Liver (tissue), 9 donors: ENCODE results near the gene SPON2. TPM values are rescaled to one million over a fixed set of nuclear protein-coding genes. Genes with fewer than 3 reads are reported as not detected.

Experiments
- DNase-seq: peaks from one replicate; pipeline ENCODE4 v3.0.0-alpha.2; 2017; ENCODE audit warnings: low spot score
- H3K27ac ChIP-seq, 2 donors: one replicate each; pipeline ENCODE4 v1.7.0; 2013; ENCODE audit warnings: inconsistent platforms in 2 of 2, low read length in 2 of 2, control low read depth in 1 of 2, low read depth in 1 of 2, mild to moderate bottlenecking in 1 of 2
- H3K27me3 ChIP-seq, 4 donors: one replicate each; pipeline versions ENCODE4 v1.6.1 to v1.7.0; 2013; ENCODE audit warnings: low read length in 3 of 4, inconsistent platforms in 1 of 4, mild to moderate bottlenecking in 1 of 4, moderate library complexity in 1 of 4; ENCODE audit not compliant: control insufficient read depth in 4 of 4, insufficient read depth in 4 of 4
- H3K36me3 ChIP-seq, 4 donors: one replicate each; pipeline versions ENCODE4 v1.6.1 to v1.7.0; 2013; ENCODE audit warnings: low read length in 3 of 4, mild to moderate bottlenecking in 3 of 4, low read depth in 1 of 4, moderate library complexity in 1 of 4; ENCODE audit not compliant: control insufficient read depth in 4 of 4, insufficient read depth in 3 of 4
- H3K4me1 ChIP-seq, 4 donors: one replicate each; pipeline versions ENCODE4 v1.6.1 to v1.7.0; 2013; ENCODE audit warnings: low read length in 3 of 4, mild to moderate bottlenecking in 3 of 4, moderate library complexity in 1 of 4; ENCODE audit not compliant: control insufficient read depth in 4 of 4, insufficient read depth in 4 of 4
- H3K4me3 ChIP-seq, 3 donors: one replicate each; pipeline versions ENCODE4 v1.6.1 to v1.7.0; 2013; ENCODE audit warnings: low read length in 3 of 3, control low read depth in 1 of 3, low read depth in 1 of 3, mild to moderate bottlenecking in 1 of 3
- H3K9ac ChIP-seq, 2 donors: one replicate each; pipeline ENCODE4 v1.7.0; 2013; ENCODE audit warnings: low read length in 2 of 2, mild to moderate bottlenecking in 2 of 2, moderate library complexity in 2 of 2, control low read depth in 1 of 2, low read depth in 1 of 2
- H3K9me3 ChIP-seq, 4 donors: one replicate each; pipeline versions ENCODE4 v1.6.1 to v1.7.0; 2013; ENCODE audit warnings: low read length in 3 of 4; ENCODE audit not compliant: control insufficient read depth in 4 of 4
- EGR1 ChIP-seq, 2 donors: IDR thresholded peaks; 2 replicates each; pipeline ENCODE4 v1.6.1; 2016 to 2018; ENCODE audit warnings: antibody characterized with exemption in 2 of 2, low read depth in 2 of 2
- FOXA1 ChIP-seq: IDR thresholded peaks from 2 replicates; pipeline ENCODE4 v1.6.1; 2016; ENCODE audit warnings: antibody characterized with exemption
- FOXA2 ChIP-seq: IDR thresholded peaks from 2 replicates; pipeline ENCODE4 v1.6.1; 2016; ENCODE audit warnings: antibody characterized with exemption
- GABPA ChIP-seq, 2 donors: IDR thresholded peaks in 1 of 2; conservative IDR thresholded peaks in 1 of 2; 2 replicates each; pipeline ENCODE4 v1.6.1; 2016; ENCODE audit warnings: antibody characterized with exemption in 2 of 2, mild to moderate bottlenecking in 1 of 2, moderate library complexity in 1 of 2
- HNF4A ChIP-seq, 2 donors: conservative IDR thresholded peaks; 2 replicates each; pipeline ENCODE4 v1.6.1; 2016; ENCODE audit warnings: antibody characterized with exemption in 2 of 2, mild to moderate bottlenecking in 2 of 2
- HNF4G ChIP-seq: IDR thresholded peaks from 2 replicates; pipeline ENCODE4 v1.6.1; 2016; ENCODE audit warnings: antibody characterized with exemption
- JUND ChIP-seq, 2 donors: IDR thresholded peaks; 2 replicates each; pipeline ENCODE4 v1.6.1; 2016; ENCODE audit warnings: antibody characterized with exemption in 2 of 2
- NR2F2 ChIP-seq: IDR thresholded peaks from 2 replicates; pipeline ENCODE4 v1.6.1; 2016; ENCODE audit warnings: antibody characterized with exemption
- RAD21 ChIP-seq, 2 donors: IDR thresholded peaks; 2 replicates each; pipeline ENCODE4 v1.6.1; 2016; ENCODE audit warnings: antibody characterized with exemption in 2 of 2, mild to moderate bottlenecking in 2 of 2
- RXRA ChIP-seq, 2 donors: IDR thresholded peaks; 2 replicates each; pipeline ENCODE4 v1.6.1; 2017 to 2018; ENCODE audit warnings: antibody characterized with exemption in 2 of 2, mild to moderate bottlenecking in 1 of 2
- SP1 ChIP-seq: IDR thresholded peaks from 2 replicates; pipeline ENCODE4 v1.6.1; 2018; ENCODE audit warnings: antibody characterized with exemption, mild to moderate bottlenecking
- TAF1 ChIP-seq: conservative IDR thresholded peaks from 2 replicates; pipeline ENCODE4 v1.6.1; 2016; ENCODE audit warnings: antibody characterized with exemption, mild to moderate bottlenecking
- YY1 ChIP-seq: IDR thresholded peaks from 2 replicates; pipeline ENCODE4 v1.6.1; 2016; ENCODE audit warnings: antibody characterized with exemption, mild to moderate bottlenecking
- polyA plus RNA-seq, 2 donors: library from polyadenylated mRNA; stranded (reverse) in 1 of 2; unstranded in 1 of 2; fragments of 200-250 nt in 1 of 2; fragments of >200 nt in 1 of 2; fragmentation: Nextera tagmentation in 1 of 2; extraction: Ambion mirVana in 1 of 2; gene quantifications; one replicate each; pipeline versions ENCODE4 v1.2.1 to v1.2.3, GENCODE V29; 2013 to 2015
- total RNA-seq, 2 donors: library from RNA; depleted of rRNA; stranded (reverse); fragments of >200 nt; gene quantifications; one replicate each; pipeline ENCODE4 v1.2.3, GENCODE V29; 2014
- TF ChIP-seq, protein P1 (sequence below): IDR thresholded peaks from 2 replicates; pipeline ENCODE4 v1.6.1; 2016; ENCODE audit warnings: antibody characterized with exemption
- TF ChIP-seq, protein P2 (sequence below): IDR thresholded peaks from 2 replicates; pipeline ENCODE4 v1.6.1; 2016; ENCODE audit warnings: antibody characterized with exemption
- TF ChIP-seq, protein P3 (sequence below): IDR thresholded peaks from 2 replicates; pipeline ENCODE4 v1.6.1; 2016; ENCODE audit warnings: antibody characterized with exemption
- TF ChIP-seq, protein P4 (sequence below): IDR thresholded peaks from 2 replicates; pipeline ENCODE4 v1.6.1; 2016; ENCODE audit warnings: antibody characterized with exemption, mild to moderate bottlenecking
- TF ChIP-seq, protein P5 (sequence below): fragments of 150-350 bp; IDR thresholded peaks from 2 replicates; pipeline ENCODE4 v1.5.1; 2017; ENCODE audit warnings: improper control_type of control experiment, low read depth, low read length; ENCODE audit not compliant: missing input control
- donor health status: healthy.
- donor health status: healthy.
- donor health status: healthy.
- donor health status: healthy.
- donor health status: healthy.

SPON2 gene
- total and polyA plus RNA-seq, 4 donors, result 35.7 to 80.3 (median 72.3) TPM

DNA sequence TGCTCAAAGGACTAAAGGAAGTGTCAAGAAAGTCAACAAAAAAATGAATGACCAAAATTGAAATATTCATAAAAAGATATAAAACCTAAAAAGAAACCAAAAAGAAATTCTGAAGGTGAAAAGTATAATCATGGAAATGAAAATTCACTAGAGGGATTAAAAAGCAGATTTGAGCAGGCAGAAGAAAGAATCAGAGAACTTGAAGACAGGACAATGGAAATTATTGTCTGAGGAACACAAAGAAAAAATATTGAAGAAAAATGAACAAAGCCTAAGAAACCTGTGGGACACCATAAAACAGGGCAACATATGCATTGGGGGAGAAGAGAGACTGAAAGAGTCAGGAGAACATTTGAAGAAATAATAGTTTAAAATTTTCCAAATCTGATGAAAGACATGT is 9.9 kb upstream of the SPON2 start:
- H3K4me3 ChIP-seq, result no peak overlapping the region
- no peaks in the 10 kb centered on the region for H3K27me3 ChIP-seq
- no peak overlapping the region for H3K9ac ChIP-seq
- H3K36me3 ChIP-seq, result no peaks in the 10 kb centered on the region
- no peak overlapping the region for H3K27ac ChIP-seq
- TF ChIP-seq HNF4G, result no peak
- no peak for TF ChIP-seq NR2F2
- peaks cover 7 to 30% (median 14%) of the 10 kb centered on the region in 4 donors for H3K4me1 ChIP-seq
- no peak for DNase-seq
- peaks cover 0 to 2% (median 0%) of the 10 kb centered on the region in 4 donors for H3K9me3 ChIP-seq

DNA sequence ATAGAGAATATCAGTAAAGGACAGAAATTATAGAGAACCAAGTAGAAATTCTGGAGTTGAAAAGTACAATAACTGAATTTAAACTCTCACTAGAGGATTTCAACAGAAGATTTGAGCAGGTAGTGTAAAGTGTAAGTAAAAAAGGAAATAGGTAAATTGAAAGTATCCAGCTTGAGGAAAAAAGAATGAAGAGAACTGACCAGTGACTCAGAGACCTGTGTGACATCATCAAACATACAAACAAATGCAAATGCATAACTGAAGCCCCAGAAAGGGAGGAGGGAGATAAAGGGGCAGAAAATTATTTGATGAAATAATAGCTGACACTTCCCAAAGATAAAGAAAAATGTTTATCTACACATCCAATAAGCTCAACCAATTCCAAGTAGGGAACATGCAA is 8.3 kb upstream of the SPON2 start:
- Histone ChIP-seq H3K36me3 (no peaks in the 10 kb centered on the region), H3K27me3 (no peaks in the 10 kb centered on the region), H3K9ac (no peak overlapping the region), H3K4me1 (peaks cover 11 to 44% (median 21%) of the 10 kb centered on the region in 4 donors), H3K9me3 (peaks cover 0 to 2% (median 0%) of the 10 kb centered on the region in 4 donors), H3K4me3 (no peak overlapping the region), H3K27ac (no peak overlapping the region)
- TF ChIP-seq EGR1 (IDR thresholded peaks at IDR 0.05; ENCODE audit: low read depth in 2 of 2) (no peak), RAD21 (IDR thresholded peaks at IDR 0.05) (no peak), JUND (IDR thresholded peaks at IDR 0.05) (no peak), GABPA (IDR thresholded peaks at IDR 0.05 in 1 of 2, conservative IDR thresholded peaks at IDR 0.05 in 1 of 2) (no peak), YY1 (no peak), HNF4A (conservative IDR thresholded peaks at IDR 0.05) (no peak), FOXA2 (no peak), FOXA1 (no peak), HNF4G (no peak), NR2F2 (no peak), TAF1 (no peak), SP1 (no peak), RXRA (IDR thresholded peaks at IDR 0.05) (no peak)
- TF ChIP-seq, protein P1, sequence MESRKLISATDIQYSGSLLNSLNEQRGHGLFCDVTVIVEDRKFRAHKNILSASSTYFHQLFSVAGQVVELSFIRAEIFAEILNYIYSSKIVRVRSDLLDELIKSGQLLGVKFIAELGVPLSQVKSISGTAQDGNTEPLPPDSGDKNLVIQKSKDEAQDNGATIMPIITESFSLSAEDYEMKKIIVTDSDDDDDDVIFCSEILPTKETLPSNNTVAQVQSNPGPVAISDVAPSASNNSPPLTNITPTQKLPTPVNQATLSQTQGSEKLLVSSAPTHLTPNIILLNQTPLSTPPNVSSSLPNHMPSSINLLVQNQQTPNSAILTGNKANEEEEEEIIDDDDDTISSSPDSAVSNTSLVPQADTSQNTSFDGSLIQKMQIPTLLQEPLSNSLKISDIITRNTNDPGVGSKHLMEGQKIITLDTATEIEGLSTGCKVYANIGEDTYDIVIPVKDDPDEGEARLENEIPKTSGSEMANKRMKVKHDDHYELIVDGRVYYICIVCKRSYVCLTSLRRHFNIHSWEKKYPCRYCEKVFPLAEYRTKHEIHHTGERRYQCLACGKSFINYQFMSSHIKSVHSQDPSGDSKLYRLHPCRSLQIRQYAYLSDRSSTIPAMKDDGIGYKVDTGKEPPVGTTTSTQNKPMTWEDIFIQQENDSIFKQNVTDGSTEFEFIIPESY, result no peak
- TF ChIP-seq, protein P2, sequence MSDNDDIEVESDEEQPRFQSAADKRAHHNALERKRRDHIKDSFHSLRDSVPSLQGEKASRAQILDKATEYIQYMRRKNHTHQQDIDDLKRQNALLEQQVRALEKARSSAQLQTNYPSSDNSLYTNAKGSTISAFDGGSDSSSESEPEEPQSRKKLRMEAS, result no peak
- TF ChIP-seq, protein P3, sequence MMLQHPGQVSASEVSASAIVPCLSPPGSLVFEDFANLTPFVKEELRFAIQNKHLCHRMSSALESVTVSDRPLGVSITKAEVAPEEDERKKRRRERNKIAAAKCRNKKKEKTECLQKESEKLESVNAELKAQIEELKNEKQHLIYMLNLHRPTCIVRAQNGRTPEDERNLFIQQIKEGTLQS, result no peak
- TF ChIP-seq, protein P4, sequence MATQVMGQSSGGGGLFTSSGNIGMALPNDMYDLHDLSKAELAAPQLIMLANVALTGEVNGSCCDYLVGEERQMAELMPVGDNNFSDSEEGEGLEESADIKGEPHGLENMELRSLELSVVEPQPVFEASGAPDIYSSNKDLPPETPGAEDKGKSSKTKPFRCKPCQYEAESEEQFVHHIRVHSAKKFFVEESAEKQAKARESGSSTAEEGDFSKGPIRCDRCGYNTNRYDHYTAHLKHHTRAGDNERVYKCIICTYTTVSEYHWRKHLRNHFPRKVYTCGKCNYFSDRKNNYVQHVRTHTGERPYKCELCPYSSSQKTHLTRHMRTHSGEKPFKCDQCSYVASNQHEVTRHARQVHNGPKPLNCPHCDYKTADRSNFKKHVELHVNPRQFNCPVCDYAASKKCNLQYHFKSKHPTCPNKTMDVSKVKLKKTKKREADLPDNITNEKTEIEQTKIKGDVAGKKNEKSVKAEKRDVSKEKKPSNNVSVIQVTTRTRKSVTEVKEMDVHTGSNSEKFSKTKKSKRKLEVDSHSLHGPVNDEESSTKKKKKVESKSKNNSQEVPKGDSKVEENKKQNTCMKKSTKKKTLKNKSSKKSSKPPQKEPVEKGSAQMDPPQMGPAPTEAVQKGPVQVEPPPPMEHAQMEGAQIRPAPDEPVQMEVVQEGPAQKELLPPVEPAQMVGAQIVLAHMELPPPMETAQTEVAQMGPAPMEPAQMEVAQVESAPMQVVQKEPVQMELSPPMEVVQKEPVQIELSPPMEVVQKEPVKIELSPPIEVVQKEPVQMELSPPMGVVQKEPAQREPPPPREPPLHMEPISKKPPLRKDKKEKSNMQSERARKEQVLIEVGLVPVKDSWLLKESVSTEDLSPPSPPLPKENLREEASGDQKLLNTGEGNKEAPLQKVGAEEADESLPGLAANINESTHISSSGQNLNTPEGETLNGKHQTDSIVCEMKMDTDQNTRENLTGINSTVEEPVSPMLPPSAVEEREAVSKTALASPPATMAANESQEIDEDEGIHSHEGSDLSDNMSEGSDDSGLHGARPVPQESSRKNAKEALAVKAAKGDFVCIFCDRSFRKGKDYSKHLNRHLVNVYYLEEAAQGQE, result no peak
- TF ChIP-seq, protein P5, sequence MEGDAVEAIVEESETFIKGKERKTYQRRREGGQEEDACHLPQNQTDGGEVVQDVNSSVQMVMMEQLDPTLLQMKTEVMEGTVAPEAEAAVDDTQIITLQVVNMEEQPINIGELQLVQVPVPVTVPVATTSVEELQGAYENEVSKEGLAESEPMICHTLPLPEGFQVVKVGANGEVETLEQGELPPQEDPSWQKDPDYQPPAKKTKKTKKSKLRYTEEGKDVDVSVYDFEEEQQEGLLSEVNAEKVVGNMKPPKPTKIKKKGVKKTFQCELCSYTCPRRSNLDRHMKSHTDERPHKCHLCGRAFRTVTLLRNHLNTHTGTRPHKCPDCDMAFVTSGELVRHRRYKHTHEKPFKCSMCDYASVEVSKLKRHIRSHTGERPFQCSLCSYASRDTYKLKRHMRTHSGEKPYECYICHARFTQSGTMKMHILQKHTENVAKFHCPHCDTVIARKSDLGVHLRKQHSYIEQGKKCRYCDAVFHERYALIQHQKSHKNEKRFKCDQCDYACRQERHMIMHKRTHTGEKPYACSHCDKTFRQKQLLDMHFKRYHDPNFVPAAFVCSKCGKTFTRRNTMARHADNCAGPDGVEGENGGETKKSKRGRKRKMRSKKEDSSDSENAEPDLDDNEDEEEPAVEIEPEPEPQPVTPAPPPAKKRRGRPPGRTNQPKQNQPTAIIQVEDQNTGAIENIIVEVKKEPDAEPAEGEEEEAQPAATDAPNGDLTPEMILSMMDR, result no peak
- no peak for DNase-seq
